Ovary (tissue), 3 donors: ENCODE results near the gene CCR8.

Experiments
- CTCF ChIP-seq, 3 donors: fragments of 450-650 bp in 2 of 3; fragments of 200-600 bp in 1 of 3; IDR thresholded peaks; one replicate each; pipeline versions ENCODE4 v1.5.1 to v1.8.0; 2016 to 2022; ENCODE audit warnings: antibody characterized with exemption in 3 of 3, mild to moderate bottlenecking in 1 of 3
- EP300 ChIP-seq: sonication (generic); formaldehyde crosslinking; IDR thresholded peaks from one replicate; pipeline ENCODE4 v1.6.1; 2017; ENCODE audit warnings: antibody characterized with exemption
- POLR2A ChIP-seq: fragments of 450-650 bp; IDR thresholded peaks from one replicate; pipeline ENCODE4 v1.6.1; 2017; ENCODE audit warnings: antibody characterized with exemption, mild to moderate bottlenecking, moderate library complexity
- donor health status: DM: no; HTN: no; CAD: no.

GRCh38 chr3:39319249-39319648 lies 10.3 kb upstream of the CCR8 start:
- TF ChIP-seq POLR2A (no peak), CTCF (IDR thresholded peaks at IDR 0.05) (no peak), EP300 (no peak)
